ENCODE results near the gene LAMB1.

- TF ChIP-seq CTCF (IDR thresholded peaks at IDR 0.05; ENCODE audit: low read depth, low read length), result no peak
- TF ChIP-seq EZH2phosphoT487 (IDR thresholded peaks at IDR 0.05; ENCODE audit: low read depth), result no peak
Measured at GRCh38 chr7:107949443-107949935, 53.5 kb downstream of the LAMB1 start.

Measured in OCI-LY3 (cell line).